HL-60 (cell line): ENCODE data around the gene ORC2.

Experiments
- POLR2AphosphoS5 ChIP-seq: IDR thresholded peaks from 2 replicates; pipeline ENCODE4 v1.6.1; 2012; ENCODE audit warnings: low read depth
- TF ChIP-seq, protein P1 (sequence below): IDR thresholded peaks from one replicate; pipeline ENCODE4 v1.5.1; 2011; ENCODE audit warnings: low read length, control low read depth, inconsistent platforms; ENCODE audit not compliant: insufficient read depth
- TF ChIP-seq, protein P2 (sequence below): IDR thresholded peaks from 2 replicates; pipeline ENCODE4 v1.6.1; 2012; ENCODE audit warnings: low read depth; ENCODE audit not compliant: insufficient replicate concordance

DNA sequence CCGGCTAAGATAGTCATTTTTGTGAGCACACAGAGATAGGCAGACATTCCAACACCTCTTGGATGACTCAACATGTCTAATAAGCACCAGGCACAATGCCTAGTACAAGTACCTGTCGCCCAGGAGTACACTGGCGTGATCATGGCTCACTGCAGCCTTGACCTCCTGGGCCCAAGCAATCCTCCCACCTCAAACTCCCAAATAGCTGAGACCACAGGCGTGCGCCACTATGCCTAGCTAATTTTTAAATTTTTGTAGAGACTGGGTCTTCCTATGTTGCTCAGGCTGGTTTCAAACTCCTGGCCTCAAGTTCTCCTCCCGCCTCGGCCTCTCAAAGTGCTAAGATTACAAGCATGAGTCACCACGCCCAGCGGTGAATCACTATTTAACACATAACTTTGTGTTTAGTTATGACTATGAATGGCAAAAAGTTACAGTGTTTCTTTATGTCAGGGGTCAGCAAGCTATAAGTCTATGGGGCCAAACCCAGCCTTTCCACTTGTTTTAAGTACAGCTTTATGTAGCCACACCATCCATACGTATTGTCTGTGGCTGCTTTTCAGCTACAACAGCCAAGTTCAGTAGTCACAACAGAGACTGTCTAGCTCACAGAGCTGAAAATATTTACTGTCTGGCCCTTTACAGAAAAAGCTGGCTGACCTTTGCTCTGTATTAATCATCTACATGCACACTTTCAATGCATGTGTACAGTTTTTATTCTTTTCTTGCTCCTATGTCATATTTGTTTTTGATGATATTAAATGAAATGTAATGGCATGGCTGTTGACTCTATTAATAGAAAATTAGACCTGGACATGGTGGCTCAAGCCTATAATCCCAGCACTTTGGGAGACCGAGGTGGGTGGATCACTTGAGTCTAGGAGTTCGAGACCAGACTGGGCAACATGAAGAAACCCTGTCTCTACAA lies 18.7 kb downstream of the ORC2 start:
- TF ChIP-seq, protein P1, sequence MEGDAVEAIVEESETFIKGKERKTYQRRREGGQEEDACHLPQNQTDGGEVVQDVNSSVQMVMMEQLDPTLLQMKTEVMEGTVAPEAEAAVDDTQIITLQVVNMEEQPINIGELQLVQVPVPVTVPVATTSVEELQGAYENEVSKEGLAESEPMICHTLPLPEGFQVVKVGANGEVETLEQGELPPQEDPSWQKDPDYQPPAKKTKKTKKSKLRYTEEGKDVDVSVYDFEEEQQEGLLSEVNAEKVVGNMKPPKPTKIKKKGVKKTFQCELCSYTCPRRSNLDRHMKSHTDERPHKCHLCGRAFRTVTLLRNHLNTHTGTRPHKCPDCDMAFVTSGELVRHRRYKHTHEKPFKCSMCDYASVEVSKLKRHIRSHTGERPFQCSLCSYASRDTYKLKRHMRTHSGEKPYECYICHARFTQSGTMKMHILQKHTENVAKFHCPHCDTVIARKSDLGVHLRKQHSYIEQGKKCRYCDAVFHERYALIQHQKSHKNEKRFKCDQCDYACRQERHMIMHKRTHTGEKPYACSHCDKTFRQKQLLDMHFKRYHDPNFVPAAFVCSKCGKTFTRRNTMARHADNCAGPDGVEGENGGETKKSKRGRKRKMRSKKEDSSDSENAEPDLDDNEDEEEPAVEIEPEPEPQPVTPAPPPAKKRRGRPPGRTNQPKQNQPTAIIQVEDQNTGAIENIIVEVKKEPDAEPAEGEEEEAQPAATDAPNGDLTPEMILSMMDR = no peak
- TF ChIP-seq POLR2AphosphoS5 = no peak
- TF ChIP-seq, protein P2, sequence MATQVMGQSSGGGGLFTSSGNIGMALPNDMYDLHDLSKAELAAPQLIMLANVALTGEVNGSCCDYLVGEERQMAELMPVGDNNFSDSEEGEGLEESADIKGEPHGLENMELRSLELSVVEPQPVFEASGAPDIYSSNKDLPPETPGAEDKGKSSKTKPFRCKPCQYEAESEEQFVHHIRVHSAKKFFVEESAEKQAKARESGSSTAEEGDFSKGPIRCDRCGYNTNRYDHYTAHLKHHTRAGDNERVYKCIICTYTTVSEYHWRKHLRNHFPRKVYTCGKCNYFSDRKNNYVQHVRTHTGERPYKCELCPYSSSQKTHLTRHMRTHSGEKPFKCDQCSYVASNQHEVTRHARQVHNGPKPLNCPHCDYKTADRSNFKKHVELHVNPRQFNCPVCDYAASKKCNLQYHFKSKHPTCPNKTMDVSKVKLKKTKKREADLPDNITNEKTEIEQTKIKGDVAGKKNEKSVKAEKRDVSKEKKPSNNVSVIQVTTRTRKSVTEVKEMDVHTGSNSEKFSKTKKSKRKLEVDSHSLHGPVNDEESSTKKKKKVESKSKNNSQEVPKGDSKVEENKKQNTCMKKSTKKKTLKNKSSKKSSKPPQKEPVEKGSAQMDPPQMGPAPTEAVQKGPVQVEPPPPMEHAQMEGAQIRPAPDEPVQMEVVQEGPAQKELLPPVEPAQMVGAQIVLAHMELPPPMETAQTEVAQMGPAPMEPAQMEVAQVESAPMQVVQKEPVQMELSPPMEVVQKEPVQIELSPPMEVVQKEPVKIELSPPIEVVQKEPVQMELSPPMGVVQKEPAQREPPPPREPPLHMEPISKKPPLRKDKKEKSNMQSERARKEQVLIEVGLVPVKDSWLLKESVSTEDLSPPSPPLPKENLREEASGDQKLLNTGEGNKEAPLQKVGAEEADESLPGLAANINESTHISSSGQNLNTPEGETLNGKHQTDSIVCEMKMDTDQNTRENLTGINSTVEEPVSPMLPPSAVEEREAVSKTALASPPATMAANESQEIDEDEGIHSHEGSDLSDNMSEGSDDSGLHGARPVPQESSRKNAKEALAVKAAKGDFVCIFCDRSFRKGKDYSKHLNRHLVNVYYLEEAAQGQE = no peak
